HepG2 (cell line): ENCODE measurements around the gene PPM1G. TPM values are rescaled to one million over a fixed set of nuclear protein-coding genes. Genes with fewer than 3 reads are reported as not detected.

ENCODE experiments used
- CEBPB ChIP-seq: IDR thresholded peaks from 2 replicates; pipeline ENCODE4 v1.6.1; 2011; ENCODE audit warnings: low read depth, low read length, improper control_type of control experiment, borderline replicate concordance
- EED ChIP-seq: sonication (generic); formaldehyde crosslinking; IDR thresholded peaks from 2 replicates; pipeline ENCODE4 v1.5.0; 2020; ENCODE audit warnings: mild to moderate bottlenecking, missing genetic modification reagents
- GATAD2A ChIP-seq: IDR thresholded peaks from 2 replicates; pipeline ENCODE4 v1.6.1; 2016
- JUND ChIP-seq: sonication (generic); formaldehyde crosslinking; IDR thresholded peaks from 2 replicates; pipeline ENCODE4 v1.8.0; 2022; ENCODE audit warnings: mild to moderate bottlenecking, missing genetic modification reagents
- KDM6A ChIP-seq: IDR thresholded peaks from 2 replicates; pipeline ENCODE4 v1.6.1; 2016; ENCODE audit warnings: low read depth
- MXI1 ChIP-seq: IDR thresholded peaks from 3 replicates; pipeline ENCODE4 v1.6.1; 2012; ENCODE audit warnings: low read depth, low read length, inconsistent platforms, borderline replicate concordance
- NCOA1 ChIP-seq: sonication (generic); formaldehyde crosslinking; IDR thresholded peaks from 2 replicates; pipeline ENCODE4 v1.9.0; 2021; ENCODE audit warnings: missing genetic modification reagents
- NFKB2 ChIP-seq: sonication (generic); formaldehyde crosslinking; IDR thresholded peaks from 2 replicates; pipeline ENCODE4 v1.4.0; 2020; ENCODE audit warnings: missing genetic modification reagents, borderline replicate concordance
- PHB2 ChIP-seq: fragments of 450-650 bp; IDR thresholded peaks from 2 replicates; pipeline ENCODE4 v1.6.1; 2018; ENCODE audit not compliant: partially characterized antibody
- REL ChIP-seq: sonication (generic); formaldehyde crosslinking; conservative IDR thresholded peaks from 2 replicates; pipeline ENCODE4 v1.8.0; 2022; ENCODE audit warnings: mild to moderate bottlenecking, missing genetic modification reagents, moderate library complexity
- RELA ChIP-seq: sonication (generic); formaldehyde crosslinking; IDR thresholded peaks from 2 replicates; pipeline ENCODE4 v1.4.0; 2020; ENCODE audit warnings: missing genetic modification reagents
- SSRP1 ChIP-seq: IDR thresholded peaks from 2 replicates; pipeline ENCODE4 v1.6.1; 2016; ENCODE audit warnings: control low read depth
- TP53 ChIP-seq: sonication (generic); formaldehyde crosslinking; conservative IDR thresholded peaks from 2 replicates; pipeline ENCODE4 v1.4.0; 2020; ENCODE audit warnings: missing genetic modification reagents
- ZNF234 ChIP-seq: sonication (generic); formaldehyde crosslinking; conservative IDR thresholded peaks from 2 replicates; pipeline ENCODE4 v1.5.1; 2020; ENCODE audit warnings: mild to moderate bottlenecking, missing genetic modification reagents
- ZNF496 ChIP-seq: sonication (generic); formaldehyde crosslinking; IDR thresholded peaks from 2 replicates; pipeline ENCODE4 v1.8.1; 2023; ENCODE audit warnings: mild to moderate bottlenecking, moderate library complexity, missing genetic modification reagents; ENCODE audit not compliant: insufficient replicate concordance
- ZNF510 ChIP-seq: sonication (generic); formaldehyde crosslinking; IDR thresholded peaks from 2 replicates; pipeline ENCODE4 v1.4.0; 2020; ENCODE audit warnings: low read depth, mild to moderate bottlenecking, missing genetic modification reagents
- ZNF749 ChIP-seq: sonication (generic); formaldehyde crosslinking; IDR thresholded peaks from 2 replicates; pipeline ENCODE4 v1.8.0; 2022; ENCODE audit warnings: mild to moderate bottlenecking, missing genetic modification reagents, moderate library complexity, borderline replicate concordance
- ZNF761 ChIP-seq: sonication (generic); formaldehyde crosslinking; conservative IDR thresholded peaks from 2 replicates; pipeline ENCODE4 v1.4.0; 2020; ENCODE audit warnings: mild to moderate bottlenecking, missing genetic modification reagents
- ZNF891 ChIP-seq: sonication (generic); formaldehyde crosslinking; IDR thresholded peaks from 2 replicates; pipeline ENCODE4 v1.5.0; 2020; ENCODE audit warnings: mild to moderate bottlenecking, missing genetic modification reagents
- polyA plus RNA-seq, 8 experiments: library from polyadenylated mRNA; depleted of rRNA in 3 of 8; stranded (reverse) in 7 of 8; unstranded in 1 of 8; fragments of >200 nt; fragmentation: Illumina TruSeq in 4 of 8; extraction: Trizol in 4 of 8; gene quantifications; 2 replicates each; pipeline versions ENCODE4 v1.2.1 to v1.2.3, GENCODE V29; 2011 to 2016; ENCODE audit warnings: low read depth in 4 of 8, missing spikeins in 1 of 8, mixed read lengths in 1 of 8; ENCODE audit not compliant: insufficient read depth in 1 of 8
- total RNA-seq, 5 experiments: library from RNA; depleted of rRNA; stranded (reverse); fragments of >200 nt; fragmentation: Illumina TruSeq; extraction: Trizol; gene quantifications; 2 replicates each; pipeline ENCODE4 v1.2.3, GENCODE V29; 2016; ENCODE audit warnings: low read depth in 1 of 5
- TF ChIP-seq, protein P1 (sequence below): sonication (generic); formaldehyde crosslinking; IDR thresholded peaks from 2 replicates; pipeline ENCODE4 v1.8.0; 2022; ENCODE audit warnings: missing genetic modification reagents, low read depth, mild to moderate bottlenecking, borderline replicate concordance
- TF ChIP-seq, protein P2 (sequence below), 2 experiments: sonication (generic) in 1 of 2; formaldehyde crosslinking in 1 of 2; IDR thresholded peaks; 2 replicates each; pipeline versions ENCODE4 v1.5.1 to v1.6.1; 2011 to 2020; ENCODE audit warnings: borderline replicate concordance in 1 of 2, low read depth in 1 of 2, low read length in 1 of 2, mild to moderate bottlenecking in 1 of 2, missing genetic modification reagents in 1 of 2, moderate library complexity in 1 of 2
- TF ChIP-seq, protein P3 (sequence below): IDR thresholded peaks from 2 replicates; pipeline ENCODE4 v1.6.1; 2012; ENCODE audit warnings: inconsistent platforms
- TF ChIP-seq, protein P4 (sequence below): sonication (generic); formaldehyde crosslinking; IDR thresholded peaks from 2 replicates; pipeline ENCODE4 v1.4.0; 2020; ENCODE audit warnings: missing genetic modification reagents
- TF ChIP-seq, protein P5 (sequence below): sonication (generic); formaldehyde crosslinking; conservative IDR thresholded peaks from 2 replicates; pipeline ENCODE4 v1.5.0; 2020; ENCODE audit warnings: missing genetic modification reagents

The PPM1G gene
- total and polyA plus RNA-seq, 2 of the 13 experiments (the other 11 are each of a cell fraction or from before 2014, with no cell fraction given): 58.2 to 213 TPM

DNA sequence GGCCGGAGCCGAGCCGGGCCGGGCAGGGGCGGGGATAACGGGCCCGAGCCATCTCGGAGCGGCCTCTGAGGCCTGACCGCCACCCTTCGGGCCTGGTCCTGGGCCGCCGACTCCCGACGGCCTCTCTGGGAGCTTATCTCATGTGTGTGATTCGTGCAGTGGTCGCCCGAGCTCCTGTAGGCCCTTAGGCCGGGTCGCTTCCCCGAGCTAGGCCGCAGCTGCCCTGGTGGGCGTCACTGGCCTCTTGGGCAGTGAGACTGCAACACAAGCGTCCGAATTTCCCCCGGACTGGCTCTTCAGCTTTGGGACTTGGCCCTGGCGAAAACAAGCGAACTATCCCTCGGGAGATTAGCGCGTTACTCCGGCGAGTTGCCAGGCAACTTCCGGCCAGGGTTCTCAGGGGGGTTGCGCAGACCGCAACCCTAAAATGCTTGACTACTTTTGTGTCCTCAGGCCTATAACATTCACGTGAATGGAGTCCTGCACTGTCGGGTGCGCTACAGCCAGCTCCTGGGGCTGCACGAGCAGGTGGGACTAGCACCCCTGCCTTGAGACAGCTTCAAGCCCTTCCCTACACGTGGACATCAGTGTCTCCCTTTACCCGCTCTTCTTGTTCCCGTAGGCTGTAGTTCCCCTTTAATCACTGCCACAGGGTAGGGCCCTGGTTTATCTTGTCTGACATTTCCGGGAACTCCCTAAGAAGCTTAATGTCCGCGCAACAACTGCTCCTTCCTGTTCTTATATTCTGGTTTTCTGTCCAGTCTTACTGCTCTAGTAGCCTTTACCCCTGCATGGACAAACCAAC is 38.4 kb downstream of the PPM1G start (continued):
- TF ChIP-seq GATAD2A (no peak; the same call in 1 of the 2 replicates), ZNF891 (CRISPR knock-in tag) (no peak; the same call in 1 of the 2 replicates), ZNF761 (no peak), ZNF496 (CRISPR knock-in tag) (no peak), NFKB2 (CRISPR knock-in tag) (no peak), ZNF510 (CRISPR knock-in tag) (0 out of 2 replicates have a peak, but pooled peaks have one; percentile 23), SSRP1 (CRISPR knock-in tag) (peak; percentile 21; the same call in 1 of the 2 replicates), MXI1 (peak; percentile 69; the same call in 2 of the 3 replicates), KDM6A (CRISPR knock-in tag) (peak; percentile 22; the same call in 1 of the 2 replicates), ZNF234 (CRISPR knock-in tag) (peak; percentile 48; the same call in 1 of the 2 replicates), EED (CRISPR knock-in tag) (peak; percentile 84), JUND (CRISPR knock-in tag) (no peak), PHB2 (no peak), RELA (CRISPR knock-in tag) (no peak; the same call in 1 of the 2 replicates), REL (CRISPR knock-in tag) (no peak), TP53 (CRISPR knock-in tag) (0 out of 2 replicates have a peak, but pooled peaks have one; percentile 1), CEBPB (no peak), NCOA1 (CRISPR knock-in tag) (no peak), ZNF749 (CRISPR knock-in tag) (no peak)
- TF ChIP-seq, protein P1, sequence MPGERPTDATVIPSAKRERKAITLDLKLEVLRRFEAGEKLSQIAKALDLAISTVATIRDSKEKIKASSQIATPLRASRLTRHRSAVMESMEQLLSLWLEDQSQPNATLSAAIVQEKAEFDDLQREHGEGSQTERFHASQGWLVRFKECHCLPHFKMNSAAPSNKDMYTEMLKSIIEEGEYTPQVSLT: no peak
- TF ChIP-seq, protein P2, sequence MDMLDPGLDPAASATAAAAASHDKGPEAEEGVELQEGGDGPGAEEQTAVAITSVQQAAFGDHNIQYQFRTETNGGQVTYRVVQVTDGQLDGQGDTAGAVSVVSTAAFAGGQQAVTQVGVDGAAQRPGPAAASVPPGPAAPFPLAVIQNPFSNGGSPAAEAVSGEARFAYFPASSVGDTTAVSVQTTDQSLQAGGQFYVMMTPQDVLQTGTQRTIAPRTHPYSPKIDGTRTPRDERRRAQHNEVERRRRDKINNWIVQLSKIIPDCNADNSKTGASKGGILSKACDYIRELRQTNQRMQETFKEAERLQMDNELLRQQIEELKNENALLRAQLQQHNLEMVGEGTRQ (IDR thresholded peaks at IDR 0.05; ENCODE audit: low read depth, low read length): 0 out of 2 replicates have a peak, but pooled peaks have one; percentile 1
- TF ChIP-seq, protein P2 (CRISPR knock-in tag; IDR thresholded peaks at IDR 0.05; ENCODE audit: borderline replicate concordance): no peak
- TF ChIP-seq, protein P3, sequence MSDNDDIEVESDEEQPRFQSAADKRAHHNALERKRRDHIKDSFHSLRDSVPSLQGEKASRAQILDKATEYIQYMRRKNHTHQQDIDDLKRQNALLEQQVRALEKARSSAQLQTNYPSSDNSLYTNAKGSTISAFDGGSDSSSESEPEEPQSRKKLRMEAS: peak; percentile 93
- TF ChIP-seq, protein P4, sequence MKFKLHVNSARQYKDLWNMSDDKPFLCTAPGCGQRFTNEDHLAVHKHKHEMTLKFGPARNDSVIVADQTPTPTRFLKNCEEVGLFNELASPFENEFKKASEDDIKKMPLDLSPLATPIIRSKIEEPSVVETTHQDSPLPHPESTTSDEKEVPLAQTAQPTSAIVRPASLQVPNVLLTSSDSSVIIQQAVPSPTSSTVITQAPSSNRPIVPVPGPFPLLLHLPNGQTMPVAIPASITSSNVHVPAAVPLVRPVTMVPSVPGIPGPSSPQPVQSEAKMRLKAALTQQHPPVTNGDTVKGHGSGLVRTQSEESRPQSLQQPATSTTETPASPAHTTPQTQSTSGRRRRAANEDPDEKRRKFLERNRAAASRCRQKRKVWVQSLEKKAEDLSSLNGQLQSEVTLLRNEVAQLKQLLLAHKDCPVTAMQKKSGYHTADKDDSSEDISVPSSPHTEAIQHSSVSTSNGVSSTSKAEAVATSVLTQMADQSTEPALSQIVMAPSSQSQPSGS (CRISPR knock-in tag): 0 out of 2 replicates have a peak, but pooled peaks have one; percentile 26
- TF ChIP-seq, protein P5, sequence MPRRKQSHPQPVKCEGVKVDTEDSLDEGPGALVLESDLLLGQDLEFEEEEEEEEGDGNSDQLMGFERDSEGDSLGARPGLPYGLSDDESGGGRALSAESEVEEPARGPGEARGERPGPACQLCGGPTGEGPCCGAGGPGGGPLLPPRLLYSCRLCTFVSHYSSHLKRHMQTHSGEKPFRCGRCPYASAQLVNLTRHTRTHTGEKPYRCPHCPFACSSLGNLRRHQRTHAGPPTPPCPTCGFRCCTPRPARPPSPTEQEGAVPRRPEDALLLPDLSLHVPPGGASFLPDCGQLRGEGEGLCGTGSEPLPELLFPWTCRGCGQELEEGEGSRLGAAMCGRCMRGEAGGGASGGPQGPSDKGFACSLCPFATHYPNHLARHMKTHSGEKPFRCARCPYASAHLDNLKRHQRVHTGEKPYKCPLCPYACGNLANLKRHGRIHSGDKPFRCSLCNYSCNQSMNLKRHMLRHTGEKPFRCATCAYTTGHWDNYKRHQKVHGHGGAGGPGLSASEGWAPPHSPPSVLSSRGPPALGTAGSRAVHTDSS (CRISPR knock-in tag): no peak
